HepG2 (cell line): ENCODE results near the gene DNAI4. TPM values are rescaled to one million over a fixed set of nuclear protein-coding genes. Genes with fewer than 3 reads are reported as not detected.

Experiments
- BRF2 ChIP-seq: sonication (generic); formaldehyde crosslinking; IDR thresholded peaks from 2 replicates; pipeline ENCODE4 v1.8.1; 2022; ENCODE audit warnings: mild to moderate bottlenecking, missing genetic modification reagents
- EHMT2 ChIP-seq: fragments of 200-600 bp; sonication (generic); IDR thresholded peaks from 2 replicates; pipeline ENCODE4 v1.7.0; 2017; ENCODE audit warnings: antibody characterized with exemption, low read depth, low read length, borderline replicate concordance
- HMG20B ChIP-seq: conservative IDR thresholded peaks from 2 replicates; pipeline ENCODE4 v1.6.1; 2016; ENCODE audit warnings: missing genetic modification reagents, missing compliant biosample characterization
- HOXA3 ChIP-seq: sonication (generic); formaldehyde crosslinking; IDR thresholded peaks from 2 replicates; pipeline ENCODE4 v1.5.0; 2020; ENCODE audit warnings: missing genetic modification reagents
- POLR2AphosphoS2 ChIP-seq: IDR thresholded peaks from 2 replicates; pipeline ENCODE4 v1.6.1; 2011; ENCODE audit warnings: low read depth, low read length, improper control_type of control experiment
- PRPF4 ChIP-seq: fragments of 200-400 bp; formaldehyde crosslinking; IDR thresholded peaks from 2 replicates; pipeline ENCODE4 v1.6.1; 2016; ENCODE audit warnings: low read length, low read depth; ENCODE audit not compliant: poor library complexity, severe bottlenecking
- RFXAP ChIP-seq: sonication (generic); formaldehyde crosslinking; IDR thresholded peaks from 2 replicates; pipeline ENCODE4 v1.4.0; 2020; ENCODE audit warnings: missing genetic modification reagents, borderline replicate concordance
- TFDP2 ChIP-seq: sonication (generic); formaldehyde crosslinking; IDR thresholded peaks from 2 replicates; pipeline ENCODE4 v1.4.0; 2020; ENCODE audit warnings: missing genetic modification reagents
- YEATS4 ChIP-seq: sonication (generic); formaldehyde crosslinking; IDR thresholded peaks from 2 replicates; pipeline ENCODE4 v1.4.0; 2020; ENCODE audit warnings: missing genetic modification reagents, borderline replicate concordance
- ZNF343 ChIP-seq: sonication (generic); formaldehyde crosslinking; IDR thresholded peaks from 2 replicates; pipeline ENCODE4 v1.4.0; 2020; ENCODE audit warnings: mild to moderate bottlenecking, missing genetic modification reagents
- polyA plus RNA-seq, 8 experiments: library from polyadenylated mRNA; depleted of rRNA in 3 of 8; stranded (reverse) in 7 of 8; unstranded in 1 of 8; fragments of >200 nt; fragmentation: Illumina TruSeq in 4 of 8; extraction: Trizol in 4 of 8; gene quantifications; 2 replicates each; pipeline versions ENCODE4 v1.2.1 to v1.2.3, GENCODE V29; 2011 to 2016; ENCODE audit warnings: low read depth in 4 of 8, missing spikeins in 1 of 8, mixed read lengths in 1 of 8; ENCODE audit not compliant: insufficient read depth in 1 of 8
- total RNA-seq, 5 experiments: library from RNA; depleted of rRNA; stranded (reverse); fragments of >200 nt; fragmentation: Illumina TruSeq; extraction: Trizol; gene quantifications; 2 replicates each; pipeline ENCODE4 v1.2.3, GENCODE V29; 2016; ENCODE audit warnings: low read depth in 1 of 5
- TF ChIP-seq, protein P1 (sequence below), 2 experiments: sonication (generic) in 1 of 2; formaldehyde crosslinking in 1 of 2; IDR thresholded peaks; 2 replicates each; pipeline versions ENCODE4 v1.6.1 to v1.9.0; 2014 to 2022; ENCODE audit warnings: antibody characterized with exemption in 1 of 2, borderline replicate concordance in 1 of 2, inconsistent platforms in 1 of 2, low read depth in 1 of 2, missing genetic modification reagents in 1 of 2
- TF ChIP-seq, protein P2 (sequence below): sonication (generic); formaldehyde crosslinking; IDR thresholded peaks from 2 replicates; pipeline ENCODE4 v1.4.0; 2020; ENCODE audit warnings: missing genetic modification reagents

Gene DNAI4
- total and polyA plus RNA-seq, 2 of the 13 experiments (the other 11 are each of a cell fraction or from before 2014, with no cell fraction given) = 0.04 to 0.08 TPM

GRCh38 chr1:66924756-66925557 is at the start of gene DNAI4, which contains the start of gene MIER1 (continued):
- TF ChIP-seq, protein P1, sequence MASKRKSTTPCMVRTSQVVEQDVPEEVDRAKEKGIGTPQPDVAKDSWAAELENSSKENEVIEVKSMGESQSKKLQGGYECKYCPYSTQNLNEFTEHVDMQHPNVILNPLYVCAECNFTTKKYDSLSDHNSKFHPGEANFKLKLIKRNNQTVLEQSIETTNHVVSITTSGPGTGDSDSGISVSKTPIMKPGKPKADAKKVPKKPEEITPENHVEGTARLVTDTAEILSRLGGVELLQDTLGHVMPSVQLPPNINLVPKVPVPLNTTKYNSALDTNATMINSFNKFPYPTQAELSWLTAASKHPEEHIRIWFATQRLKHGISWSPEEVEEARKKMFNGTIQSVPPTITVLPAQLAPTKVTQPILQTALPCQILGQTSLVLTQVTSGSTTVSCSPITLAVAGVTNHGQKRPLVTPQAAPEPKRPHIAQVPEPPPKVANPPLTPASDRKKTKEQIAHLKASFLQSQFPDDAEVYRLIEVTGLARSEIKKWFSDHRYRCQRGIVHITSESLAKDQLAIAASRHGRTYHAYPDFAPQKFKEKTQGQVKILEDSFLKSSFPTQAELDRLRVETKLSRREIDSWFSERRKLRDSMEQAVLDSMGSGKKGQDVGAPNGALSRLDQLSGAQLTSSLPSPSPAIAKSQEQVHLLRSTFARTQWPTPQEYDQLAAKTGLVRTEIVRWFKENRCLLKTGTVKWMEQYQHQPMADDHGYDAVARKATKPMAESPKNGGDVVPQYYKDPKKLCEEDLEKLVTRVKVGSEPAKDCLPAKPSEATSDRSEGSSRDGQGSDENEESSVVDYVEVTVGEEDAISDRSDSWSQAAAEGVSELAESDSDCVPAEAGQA (IDR thresholded peaks at IDR 0.05; ENCODE audit: low read depth) = no peak; the same call in none of the 2 replicates
- TF ChIP-seq, protein P1 (CRISPR knock-in tag; IDR thresholded peaks at IDR 0.05; ENCODE audit: borderline replicate concordance) = no peak
- TF ChIP-seq HOXA3 (CRISPR knock-in tag) = no peak; the same call in 1 of the 2 replicates
- TF ChIP-seq EHMT2 = no peak
- TF ChIP-seq RFXAP (CRISPR knock-in tag) = peak; percentile 46; the same call in 1 of the 2 replicates
- peak; percentile 54 for TF ChIP-seq YEATS4 (CRISPR knock-in tag)
- TF ChIP-seq HMG20B (CRISPR knock-in tag) = no peak
- TF ChIP-seq, protein P2, sequence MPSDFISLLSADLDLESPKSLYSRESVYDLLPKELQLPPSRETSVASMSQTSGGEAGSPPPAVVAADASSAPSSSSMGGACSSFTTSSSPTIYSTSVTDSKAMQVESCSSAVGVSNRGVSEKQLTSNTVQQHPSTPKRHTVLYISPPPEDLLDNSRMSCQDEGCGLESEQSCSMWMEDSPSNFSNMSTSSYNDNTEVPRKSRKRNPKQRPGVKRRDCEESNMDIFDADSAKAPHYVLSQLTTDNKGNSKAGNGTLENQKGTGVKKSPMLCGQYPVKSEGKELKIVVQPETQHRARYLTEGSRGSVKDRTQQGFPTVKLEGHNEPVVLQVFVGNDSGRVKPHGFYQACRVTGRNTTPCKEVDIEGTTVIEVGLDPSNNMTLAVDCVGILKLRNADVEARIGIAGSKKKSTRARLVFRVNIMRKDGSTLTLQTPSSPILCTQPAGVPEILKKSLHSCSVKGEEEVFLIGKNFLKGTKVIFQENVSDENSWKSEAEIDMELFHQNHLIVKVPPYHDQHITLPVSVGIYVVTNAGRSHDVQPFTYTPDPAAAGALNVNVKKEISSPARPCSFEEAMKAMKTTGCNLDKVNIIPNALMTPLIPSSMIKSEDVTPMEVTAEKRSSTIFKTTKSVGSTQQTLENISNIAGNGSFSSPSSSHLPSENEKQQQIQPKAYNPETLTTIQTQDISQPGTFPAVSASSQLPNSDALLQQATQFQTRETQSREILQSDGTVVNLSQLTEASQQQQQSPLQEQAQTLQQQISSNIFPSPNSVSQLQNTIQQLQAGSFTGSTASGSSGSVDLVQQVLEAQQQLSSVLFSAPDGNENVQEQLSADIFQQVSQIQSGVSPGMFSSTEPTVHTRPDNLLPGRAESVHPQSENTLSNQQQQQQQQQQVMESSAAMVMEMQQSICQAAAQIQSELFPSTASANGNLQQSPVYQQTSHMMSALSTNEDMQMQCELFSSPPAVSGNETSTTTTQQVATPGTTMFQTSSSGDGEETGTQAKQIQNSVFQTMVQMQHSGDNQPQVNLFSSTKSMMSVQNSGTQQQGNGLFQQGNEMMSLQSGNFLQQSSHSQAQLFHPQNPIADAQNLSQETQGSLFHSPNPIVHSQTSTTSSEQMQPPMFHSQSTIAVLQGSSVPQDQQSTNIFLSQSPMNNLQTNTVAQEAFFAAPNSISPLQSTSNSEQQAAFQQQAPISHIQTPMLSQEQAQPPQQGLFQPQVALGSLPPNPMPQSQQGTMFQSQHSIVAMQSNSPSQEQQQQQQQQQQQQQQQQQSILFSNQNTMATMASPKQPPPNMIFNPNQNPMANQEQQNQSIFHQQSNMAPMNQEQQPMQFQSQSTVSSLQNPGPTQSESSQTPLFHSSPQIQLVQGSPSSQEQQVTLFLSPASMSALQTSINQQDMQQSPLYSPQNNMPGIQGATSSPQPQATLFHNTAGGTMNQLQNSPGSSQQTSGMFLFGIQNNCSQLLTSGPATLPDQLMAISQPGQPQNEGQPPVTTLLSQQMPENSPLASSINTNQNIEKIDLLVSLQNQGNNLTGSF (CRISPR knock-in tag) = no peak
- TF ChIP-seq ZNF343 (CRISPR knock-in tag) = no peak
- TF ChIP-seq PRPF4 = no peak
- no peak for TF ChIP-seq POLR2AphosphoS2
- TF ChIP-seq BRF2 = no peak
- TF ChIP-seq TFDP2 = 0 out of 2 replicates have a peak, but pooled peaks have one; percentile 60
